Embryonic facial prominence (tissue), 1 donor: ENCODE results near the gene UTP25.
A peak's percentile ranks its signal among the peaks of the same experiment; 100 is the strongest.
"Not testable (repeated sequence)": the region's sequence is repeated elsewhere in the genome, so short reads cannot be mapped to it uniquely, and the experiment has no call there.

ENCODE experiments used
- DNase-seq: peaks from one replicate; pipeline ENCODE4 v3.0.0-alpha.2; 2016; ENCODE audit errors: extremely low spot score

UTP25 gene, protein sequence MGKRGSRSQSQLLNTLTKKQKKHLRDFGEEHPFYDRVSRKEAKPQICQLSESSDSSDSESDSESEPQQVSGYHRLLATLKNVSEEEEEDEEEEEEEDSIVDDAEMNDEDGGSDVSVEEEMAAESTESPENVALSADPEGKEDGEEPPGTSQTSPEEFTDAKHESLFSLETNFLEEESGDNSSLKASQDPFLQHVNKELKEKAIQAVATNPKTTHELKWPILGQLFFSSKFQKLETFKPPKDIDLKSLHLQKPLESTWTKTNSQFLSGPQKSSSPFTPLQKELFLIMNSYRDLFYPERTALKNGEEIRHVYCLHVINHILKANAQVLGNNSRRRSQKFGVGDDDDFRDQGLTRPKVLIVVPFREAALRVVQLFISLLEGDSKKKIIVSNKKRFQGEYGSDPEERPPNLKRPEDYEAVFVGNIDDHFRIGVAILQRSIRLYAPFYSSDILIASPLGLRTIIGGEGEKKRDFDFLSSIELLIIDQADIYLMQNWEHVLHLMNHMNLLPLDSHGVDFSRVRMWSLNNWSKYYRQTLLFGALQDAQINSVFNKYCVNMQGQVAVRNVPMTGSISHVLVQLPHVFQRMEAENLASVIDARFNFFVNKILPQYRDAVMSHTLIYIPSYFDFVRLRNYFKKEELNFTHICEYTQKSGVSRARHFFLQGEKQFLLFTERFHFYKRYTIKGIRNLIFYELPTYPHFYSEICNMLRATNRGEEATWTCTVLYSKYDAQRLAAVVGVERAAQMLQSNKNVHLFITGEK

DNA sequence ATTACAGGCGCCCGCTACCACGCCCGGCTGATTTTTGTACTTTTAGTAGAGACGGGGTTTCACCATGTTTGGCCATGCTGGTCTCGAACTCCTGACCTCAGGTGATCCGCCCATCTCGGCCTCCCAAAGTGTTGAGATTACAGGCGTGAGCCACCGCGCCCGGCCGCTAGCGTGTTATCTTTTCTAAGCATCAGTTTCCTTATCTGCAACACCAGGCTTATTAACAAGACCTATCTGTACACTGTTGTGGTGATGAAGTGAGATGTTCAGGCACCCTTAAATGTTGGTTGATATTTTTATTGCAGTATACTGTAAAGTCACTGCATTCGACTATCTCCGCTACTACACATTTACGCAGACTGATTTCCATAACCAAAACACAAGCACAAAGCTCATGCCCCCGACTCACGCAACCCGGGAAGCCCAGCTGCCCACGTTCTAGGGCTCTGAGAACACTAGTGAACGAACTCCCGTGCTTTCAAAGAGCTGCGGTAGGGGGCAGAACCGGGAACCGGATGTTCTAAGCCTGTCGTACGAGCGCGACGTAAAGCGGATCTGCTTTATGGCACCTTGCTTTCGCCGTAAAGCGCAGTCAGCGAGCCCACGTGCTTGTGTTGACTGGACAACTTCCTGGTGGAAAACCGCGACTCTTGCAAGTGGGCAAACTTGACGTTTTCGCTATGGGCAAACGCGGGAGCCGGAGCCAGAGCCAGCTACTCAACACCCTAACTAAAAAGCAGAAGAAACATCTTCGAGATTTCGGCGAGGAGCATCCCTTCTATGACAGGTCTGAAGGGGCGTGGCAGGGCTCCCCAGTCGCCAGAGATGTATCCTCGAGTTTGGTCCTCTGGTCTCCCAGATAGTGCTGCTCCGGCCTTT, at the start of gene UTP25:
TSS of gene UTP25 (plus strand) at position 589 of the 879 bp plus-strand sequence. CDS start at position 681, 92 bp downstream.
- DNase-seq: peak; percentile 93

DNA sequence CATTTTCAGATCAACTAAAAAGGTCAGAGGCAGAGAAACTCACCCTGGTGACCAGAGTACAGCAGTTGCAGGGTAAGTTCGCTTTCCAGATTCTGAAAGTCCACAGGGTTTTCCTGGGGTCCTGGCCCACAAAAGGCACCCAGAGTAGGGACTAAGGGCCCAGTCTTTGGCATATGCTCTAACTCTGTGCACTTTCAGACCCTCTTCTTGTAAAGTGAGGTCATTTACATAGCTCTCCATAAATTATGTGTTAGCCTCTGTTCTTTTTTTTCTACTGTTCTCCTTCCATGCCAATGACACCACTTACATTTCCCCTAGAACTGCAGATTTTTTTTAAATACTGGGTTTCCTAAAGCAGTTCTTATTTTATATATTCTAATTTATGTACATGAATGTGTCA, 49.7 kb upstream of the UTP25 start:
- DNase-seq: no peak

DNA sequence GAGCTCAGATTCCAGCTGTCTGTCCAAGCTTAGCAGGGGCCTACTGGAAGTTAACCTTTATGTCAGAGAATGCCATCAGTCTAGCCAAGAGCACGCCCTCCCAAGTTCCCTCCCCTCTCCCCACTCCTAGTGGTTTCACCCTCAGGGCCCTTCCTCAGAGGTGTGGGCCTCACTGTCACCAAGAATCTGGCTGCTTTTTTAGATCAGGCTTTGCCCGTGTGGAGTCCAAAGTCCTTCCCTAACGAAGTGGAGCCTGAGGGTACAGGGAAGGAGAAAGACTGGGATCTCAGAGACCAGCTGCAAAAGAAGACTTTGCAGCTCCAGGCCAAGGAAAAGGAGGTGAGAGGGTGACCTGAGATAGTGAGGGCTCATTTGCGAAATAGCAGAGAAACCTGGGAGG, 47.5 kb upstream of the UTP25 start:
- no peak for DNase-seq

DNA sequence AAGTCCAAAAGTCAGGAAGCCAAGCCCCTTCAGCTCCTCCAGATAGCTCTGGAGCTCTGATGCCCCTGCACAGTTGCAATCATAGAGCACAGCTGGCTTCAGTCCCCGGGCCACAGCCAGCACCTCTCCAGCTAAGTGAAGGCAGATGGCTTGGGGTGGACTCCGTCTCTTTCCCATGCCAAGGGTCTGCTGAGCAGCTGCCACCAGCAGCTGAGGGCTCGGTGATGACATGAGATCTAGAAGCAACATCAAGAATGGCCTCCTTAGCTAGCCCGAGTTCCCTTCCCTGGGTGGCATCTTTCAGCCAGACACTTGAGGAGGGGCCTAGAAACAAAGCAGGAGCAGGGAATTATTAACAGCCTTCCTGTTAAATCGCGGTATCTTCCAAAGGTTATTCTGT, 44.4 kb upstream of the UTP25 start:
- no peak for DNase-seq

DNA sequence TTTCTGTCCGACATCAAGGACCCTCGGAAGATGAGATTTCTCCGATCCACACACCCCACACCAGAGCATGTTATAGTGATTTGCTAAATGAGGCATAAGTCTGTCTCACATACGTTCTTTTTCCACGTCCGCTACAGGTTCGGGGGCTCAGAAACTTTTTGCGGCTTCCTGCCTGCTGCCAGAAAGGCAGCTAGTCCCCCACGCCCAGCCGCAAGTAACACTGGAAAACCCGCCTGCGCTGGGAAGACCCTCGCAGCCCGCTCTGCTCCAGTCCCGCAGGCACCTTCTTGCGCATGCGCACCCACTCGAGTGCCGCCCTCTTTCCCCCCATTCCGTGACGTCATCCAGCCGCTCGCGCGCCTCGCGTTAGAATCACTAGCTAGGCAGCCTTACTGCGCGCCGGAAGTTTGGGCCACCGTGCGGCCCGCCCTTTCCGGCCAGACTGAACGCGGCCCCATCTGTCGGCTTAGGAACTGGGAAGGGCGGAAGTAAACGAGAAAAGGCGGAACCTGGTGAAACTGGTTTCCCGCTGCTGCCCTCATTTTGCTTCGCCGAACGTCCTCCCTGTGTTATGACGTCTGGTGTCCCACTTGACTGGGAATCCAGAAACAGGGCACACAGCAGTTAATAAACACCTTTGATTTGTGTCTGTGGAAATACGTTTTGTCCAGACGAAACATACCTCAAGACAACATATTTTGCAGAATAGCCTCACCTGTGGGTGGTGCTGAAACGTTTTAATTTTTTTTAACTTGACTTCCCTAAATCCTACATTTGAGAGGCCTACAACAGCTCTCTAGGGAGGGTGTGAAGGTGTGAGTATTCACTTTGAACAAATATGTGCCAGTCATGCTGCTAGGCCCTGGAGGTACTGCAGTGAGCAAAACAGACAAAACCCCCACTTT, 43.3 kb upstream of the UTP25 start, which contains the start of gene C1orf74:
TSS of gene C1orf74 (minus strand) at position 295 of the 905 bp plus-strand sequence. CDS start 925 bp downstream, outside the sequence.
- DNase-seq: peak; percentile 95

DNA sequence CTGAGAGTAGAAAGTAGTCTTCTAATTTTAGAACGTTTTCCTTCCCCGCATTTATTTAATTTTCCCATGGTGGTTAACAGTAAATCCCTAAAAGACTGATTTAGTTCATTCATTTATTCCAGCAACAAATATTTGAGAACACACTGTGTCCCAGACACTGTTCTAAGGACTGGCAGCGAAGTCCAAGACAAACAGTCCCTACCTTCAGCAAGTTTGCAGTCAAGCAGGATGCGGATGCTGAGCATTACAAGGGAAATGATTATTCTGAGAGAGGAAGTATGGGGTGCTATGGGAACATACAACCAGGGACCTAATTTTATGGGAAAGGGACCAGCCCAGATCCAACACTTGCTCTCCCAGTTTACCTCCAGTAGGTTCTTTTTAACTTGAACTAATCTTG, 42.2 kb upstream of the UTP25 start:
- no peak for DNase-seq

DNA sequence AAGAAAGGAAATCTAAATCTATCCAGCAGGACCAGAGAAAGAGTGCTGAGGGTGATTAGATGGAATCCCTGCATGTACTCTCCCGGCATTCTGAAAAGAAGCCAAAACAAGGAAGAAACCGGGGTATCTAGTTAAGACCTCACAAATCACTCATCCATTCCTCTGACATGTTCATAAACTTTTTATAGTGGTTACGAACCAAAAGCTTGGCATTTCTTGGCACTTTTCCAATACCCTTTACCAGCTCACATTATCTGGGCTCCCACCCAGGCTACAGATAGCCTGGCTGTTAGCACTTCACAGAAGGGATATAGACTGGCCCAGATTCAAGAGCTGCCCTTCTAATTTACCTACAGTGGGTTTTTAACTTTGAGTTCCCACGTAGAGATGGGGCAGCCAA, 41.6 kb upstream of the UTP25 start:
- DNase-seq: no peak

DNA sequence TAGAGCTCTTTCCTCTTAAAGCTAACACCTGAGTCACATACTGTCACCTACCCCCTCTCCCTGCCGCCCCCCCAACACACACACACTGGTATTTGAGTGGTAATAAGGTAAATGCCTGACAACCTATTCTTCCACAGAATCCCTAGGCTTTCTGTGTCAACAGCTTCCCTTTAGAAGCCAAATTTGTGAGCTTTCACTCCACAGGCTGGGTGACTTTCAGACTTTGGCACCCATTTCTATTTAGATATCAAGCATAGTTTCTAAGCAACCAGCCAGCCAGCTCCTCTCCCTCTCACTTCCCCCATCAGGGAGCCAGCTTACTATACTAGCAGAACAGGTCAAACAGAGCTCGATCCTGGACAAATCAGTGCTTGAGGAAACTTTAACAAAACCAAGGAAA, 40.2 kb upstream of the UTP25 start:
- DNase-seq: no peak

DNA sequence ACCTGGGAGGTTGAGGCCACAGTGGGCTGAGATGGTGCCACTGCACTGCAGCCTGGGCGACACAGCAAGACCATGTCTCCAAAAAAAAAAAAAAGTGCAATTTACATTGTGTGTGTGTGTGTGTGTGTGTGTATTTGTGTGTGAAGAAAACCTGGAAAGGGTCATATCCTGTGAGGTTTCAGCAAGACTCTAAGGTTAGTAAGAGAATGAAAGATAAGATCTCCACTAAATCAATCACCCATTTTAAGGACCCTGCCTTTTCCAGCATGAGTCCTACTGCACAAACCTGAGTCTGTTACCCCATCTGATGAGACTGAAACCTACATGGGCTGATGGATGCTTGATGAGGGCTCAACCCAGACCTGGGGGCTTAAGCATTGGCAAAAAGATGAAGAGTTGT, 38.5 kb upstream of the UTP25 start:
- no peak for DNase-seq

DNA sequence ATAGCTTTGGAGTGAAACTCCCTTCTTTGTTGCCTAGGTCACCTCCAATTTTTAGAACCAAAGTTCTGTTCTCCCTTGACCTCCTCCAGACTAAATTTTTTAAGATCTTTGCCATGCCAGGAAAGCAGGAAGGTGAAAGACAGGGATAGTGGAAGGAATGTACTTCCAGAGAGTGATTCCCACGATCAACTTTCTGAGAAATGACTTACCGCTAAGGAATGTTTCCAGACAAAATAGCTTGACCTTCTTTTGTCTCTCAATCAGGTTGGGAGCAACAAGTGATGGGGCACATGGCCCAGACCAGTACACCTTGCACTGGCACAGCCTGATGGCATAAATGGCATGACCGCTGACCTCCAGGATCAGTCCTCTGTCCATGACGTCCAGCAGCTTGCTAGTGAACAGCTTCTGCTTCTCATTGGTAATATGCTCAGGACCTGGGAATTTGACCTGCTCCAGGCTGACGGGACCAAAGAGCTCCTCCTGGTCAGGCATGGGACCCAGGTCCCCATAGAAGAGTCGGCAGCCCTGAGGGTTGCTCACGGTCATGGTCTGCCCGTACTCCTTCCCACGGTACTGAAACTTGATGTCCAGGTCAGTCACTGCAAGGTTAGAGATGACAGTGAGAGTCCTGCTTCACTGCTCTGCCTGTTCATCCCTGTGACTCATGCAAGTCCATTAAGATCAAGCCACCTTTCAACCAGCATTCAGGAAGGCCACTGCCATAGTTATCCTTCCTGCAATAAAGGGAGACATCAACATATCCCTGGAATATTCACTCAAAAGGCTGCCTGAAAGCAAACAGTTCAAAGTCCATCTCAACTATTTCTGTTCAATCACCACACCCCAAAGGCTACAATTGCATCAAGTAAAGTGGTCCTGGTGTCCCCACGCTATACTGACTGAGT, 37.2 kb upstream of the UTP25 start:
- no peak for DNase-seq

DNA sequence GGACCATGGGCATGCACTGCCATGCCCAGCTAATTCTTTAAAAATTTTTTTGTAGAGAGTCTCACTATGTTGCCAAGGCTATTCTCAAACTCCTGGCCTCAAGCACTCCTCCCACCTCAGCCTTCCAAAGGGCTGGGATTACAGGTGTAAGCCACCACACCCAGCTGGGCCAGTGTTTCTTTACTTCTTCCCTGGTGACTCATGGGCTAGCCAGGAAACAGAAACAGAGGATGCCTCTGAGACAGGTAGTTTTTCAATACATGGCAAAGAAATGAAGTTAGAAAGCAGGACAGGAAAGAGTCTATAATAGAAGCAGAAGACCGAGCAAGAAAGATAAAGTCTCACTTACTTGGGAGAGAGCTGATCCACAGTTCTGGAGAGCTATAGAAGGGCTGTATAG, 35.9 kb upstream of the UTP25 start:
- DNase-seq: no peak

DNA sequence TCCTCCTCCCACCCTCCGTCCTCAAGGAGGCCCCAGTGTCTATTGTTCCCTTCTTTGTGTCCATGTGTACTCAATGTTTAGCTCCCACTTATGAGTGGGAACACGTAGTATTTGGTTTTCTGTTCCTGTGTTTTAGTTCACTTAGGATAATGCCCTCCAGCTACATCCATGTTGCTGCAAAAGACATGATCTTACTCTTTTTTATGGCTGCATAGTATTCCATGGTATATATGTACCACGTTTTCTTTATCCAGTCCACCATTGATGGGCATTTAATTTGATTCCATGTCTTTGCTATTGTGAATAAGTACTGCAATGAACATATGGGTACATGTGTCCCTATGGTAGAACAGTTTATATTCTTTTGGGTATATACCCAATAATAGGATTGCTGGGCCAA, 34.1 kb upstream of the UTP25 start:
- DNase-seq: not testable (repeated sequence)

DNA sequence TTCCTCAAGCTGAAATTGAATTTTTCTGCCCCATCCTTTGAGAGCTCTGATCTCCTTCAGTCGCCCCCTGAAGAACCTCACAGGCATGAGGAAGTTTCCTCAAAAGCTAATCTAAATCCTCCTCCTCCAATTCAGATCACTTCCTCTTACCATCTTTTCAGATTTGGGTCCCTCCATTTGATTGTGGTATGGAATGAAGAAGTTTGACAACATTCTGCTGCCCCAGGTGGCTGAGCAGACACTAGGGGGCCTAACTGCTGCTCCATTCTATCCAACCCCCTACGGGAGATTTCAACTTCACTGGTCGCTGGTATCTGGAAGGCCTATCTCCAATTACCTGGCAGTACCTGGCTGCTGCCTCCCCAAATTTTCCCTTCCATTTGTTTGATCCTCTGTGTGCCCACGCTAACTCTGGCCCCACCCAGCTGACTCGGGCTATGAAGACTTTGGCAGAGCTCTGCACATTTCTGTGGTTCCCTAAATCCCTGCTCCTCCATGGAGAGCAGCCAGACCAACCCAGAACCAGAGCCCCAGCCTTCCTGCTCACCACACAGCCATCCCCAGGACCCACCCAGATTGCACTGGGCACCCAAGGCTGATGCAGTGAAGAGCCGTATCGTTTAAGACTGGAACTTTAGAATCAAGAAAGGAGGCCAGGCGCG, 29.7 kb upstream of the UTP25 start:
- no peak for DNase-seq

DNA sequence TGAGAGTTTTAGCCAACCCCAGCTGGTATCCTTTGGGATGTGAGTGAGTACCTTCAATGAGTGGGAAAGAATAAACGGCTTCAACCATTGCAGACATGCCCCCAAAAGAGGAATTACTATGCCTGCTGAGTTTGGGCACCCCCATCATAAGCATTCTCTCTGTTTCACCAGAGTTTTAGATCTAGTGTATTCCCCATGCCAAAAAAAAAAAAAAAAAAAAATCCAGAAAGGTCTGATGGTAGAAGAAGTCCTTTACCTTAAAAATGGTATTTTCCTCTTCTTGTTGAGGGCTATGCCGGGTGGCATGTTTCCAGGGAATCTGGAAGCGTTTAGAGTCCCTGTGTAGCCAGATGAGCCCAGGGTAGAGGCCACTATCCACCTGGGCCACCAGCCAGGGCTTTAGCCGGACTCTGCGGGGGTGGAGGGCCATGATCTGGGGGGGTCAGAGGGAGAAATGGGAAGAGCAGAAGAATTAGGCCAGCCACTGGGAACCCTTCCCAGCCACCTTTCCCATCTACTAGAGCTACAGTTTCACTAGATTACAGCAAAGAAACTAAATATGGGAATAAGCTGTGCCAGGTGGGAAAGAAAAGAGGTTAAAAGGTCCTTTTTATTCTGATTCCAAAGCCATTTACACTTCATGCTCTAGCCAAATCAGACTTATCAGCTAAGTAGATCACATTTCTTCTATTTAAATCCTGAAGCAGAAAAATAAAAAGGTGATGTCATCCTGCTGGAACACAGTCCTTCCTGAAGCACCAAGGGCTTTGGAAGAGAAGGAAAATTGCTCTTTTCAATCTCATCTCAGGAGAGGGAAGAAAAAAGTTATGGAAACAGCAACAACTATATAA, 26.6 kb upstream of the UTP25 start:
- DNase-seq: no peak

DNA sequence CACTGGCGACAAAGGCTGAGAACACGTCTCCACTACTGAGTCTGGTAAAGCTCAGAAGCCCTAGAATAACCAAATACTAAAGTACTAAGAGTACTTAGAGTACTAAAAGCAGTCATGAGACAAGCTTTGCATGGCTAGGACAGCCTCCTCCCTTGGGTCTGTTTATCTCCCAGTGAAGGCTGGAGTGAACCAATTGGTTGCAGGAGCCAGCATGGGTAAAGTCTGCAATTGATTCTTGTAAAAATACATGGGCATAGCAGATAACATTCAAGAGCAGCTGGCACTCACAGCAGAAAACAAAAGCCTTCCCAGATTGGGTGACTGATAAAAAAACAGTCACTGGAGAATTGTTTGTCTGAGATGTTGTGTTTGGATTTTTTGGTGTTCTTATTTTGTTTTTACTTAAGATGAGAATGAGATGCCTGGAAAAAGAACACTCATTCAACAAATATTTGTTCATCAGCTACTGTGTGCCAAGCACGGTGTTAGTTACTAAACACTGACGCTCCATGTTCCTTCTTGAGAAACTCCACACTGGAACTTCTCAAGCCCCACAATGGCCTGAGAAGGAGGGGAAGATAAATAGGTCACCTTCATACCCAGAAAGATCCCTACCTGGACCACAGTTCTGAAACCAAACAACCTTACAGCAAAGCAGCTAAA, 25.5 kb upstream of the UTP25 start:
- DNase-seq: no peak

DNA sequence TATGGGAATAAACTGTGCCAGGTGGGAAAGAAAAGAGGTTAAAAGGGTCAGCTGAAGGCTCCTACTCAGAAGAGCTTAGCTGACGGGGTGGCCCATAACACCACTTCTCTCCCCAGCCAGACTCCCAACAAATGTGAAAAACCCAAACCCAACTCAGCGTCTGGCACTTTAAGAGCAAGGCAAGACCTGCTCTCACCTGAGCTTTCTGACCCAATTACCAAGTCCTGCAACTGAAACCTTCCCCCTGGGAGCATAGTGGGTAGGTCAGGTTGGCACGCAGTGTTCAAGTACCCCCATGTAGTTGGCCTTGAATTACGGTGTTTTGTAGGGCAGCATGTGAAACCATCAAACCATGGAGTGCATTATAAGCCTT, 25.0 kb upstream of the UTP25 start:
- DNase-seq: no peak

DNA sequence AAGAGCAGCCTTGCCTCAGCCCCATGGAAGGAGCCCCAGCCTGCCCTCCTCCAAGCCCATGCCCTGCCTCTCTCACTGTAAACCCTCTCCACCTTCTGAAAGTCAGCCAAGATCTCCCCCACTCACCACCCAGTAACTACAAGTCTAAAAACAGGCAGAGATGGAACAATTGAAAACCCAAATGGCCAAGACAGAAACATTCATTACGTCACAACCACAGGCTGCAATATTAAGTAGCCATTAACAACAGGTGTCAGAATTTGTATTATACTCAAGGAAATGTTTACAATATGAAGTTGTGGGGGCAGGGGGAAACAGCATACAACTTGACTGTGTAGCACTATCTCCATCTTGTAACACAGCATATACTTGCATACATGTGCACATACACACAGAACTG, 24.2 kb upstream of the UTP25 start:
- DNase-seq: no peak

DNA sequence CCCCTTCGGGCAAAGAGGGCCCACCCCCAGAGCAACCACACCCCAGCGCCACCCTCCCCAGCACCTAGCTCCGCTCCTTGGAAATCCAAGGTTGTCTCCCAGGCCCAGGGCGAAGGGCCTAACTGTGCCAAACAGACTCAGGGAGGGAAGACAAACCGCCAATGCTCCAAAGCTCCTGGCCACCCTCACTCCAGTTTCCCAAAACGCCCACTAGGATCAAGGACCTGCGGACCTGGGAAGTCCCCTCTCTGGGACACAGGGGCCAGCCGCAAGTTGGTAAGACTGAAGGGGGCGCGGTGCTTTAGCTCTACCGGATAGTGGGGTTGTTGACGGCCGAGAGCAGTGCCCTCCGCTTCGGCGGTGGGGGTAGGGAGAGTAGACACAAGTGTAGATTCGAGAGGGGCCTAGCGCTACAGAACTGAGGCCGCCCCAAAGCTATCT, 22.4 kb upstream of the UTP25 start:
- DNase-seq: no peak
